Amygdala (tissue), 56 donors: ENCODE data around the gene KRT38.
"Not testable (repeated sequence)": the region's sequence is repeated elsewhere in the genome, so short reads cannot be mapped to it uniquely, and the experiment has no call there.

ENCODE experiments used
- DNase-seq, 56 donors: peaks; one replicate each; lab custom pipeline; 2025; lab: John Stamatoyannopoulos, UW

KRT38 gene

GRCh38 chr17:41396996-41397660 is 43.7 kb downstream of the KRT38 start, which contains the start of gene KRT31:
Gene KRT31 (minus strand): TSS chr17:41397608. CDS start chr17:41397539, 69 bp downstream.
- no peak for DNase-seq

DNA sequence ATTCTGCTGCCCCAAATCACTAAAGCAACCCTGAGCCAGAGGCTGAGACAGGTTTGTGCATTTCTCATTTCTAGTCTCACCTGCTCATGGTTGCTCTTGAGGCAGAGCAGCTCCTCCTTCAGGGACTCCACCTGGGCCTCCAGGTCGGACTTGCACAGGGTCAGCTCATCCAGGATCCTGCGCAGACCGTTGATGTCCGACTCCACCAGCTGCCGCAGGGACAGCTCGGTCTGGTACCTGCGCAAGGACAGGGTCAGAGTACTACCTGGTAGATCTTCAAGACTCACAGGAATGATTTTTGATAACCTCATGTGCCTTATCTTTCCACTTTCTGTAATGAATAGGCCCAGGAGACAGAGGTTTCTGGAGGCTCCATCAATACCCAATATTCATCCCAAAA is 44.4 kb downstream of the KRT38 start:
- no peak for DNase-seq

GRCh38 chr17:41395611-41396010 is 45.2 kb downstream of the KRT38 start:
- no peak for DNase-seq

GRCh38 chr17:41395044-41395443 is 45.7 kb downstream of the KRT38 start:
- not testable (repeated sequence) for DNase-seq

DNA sequence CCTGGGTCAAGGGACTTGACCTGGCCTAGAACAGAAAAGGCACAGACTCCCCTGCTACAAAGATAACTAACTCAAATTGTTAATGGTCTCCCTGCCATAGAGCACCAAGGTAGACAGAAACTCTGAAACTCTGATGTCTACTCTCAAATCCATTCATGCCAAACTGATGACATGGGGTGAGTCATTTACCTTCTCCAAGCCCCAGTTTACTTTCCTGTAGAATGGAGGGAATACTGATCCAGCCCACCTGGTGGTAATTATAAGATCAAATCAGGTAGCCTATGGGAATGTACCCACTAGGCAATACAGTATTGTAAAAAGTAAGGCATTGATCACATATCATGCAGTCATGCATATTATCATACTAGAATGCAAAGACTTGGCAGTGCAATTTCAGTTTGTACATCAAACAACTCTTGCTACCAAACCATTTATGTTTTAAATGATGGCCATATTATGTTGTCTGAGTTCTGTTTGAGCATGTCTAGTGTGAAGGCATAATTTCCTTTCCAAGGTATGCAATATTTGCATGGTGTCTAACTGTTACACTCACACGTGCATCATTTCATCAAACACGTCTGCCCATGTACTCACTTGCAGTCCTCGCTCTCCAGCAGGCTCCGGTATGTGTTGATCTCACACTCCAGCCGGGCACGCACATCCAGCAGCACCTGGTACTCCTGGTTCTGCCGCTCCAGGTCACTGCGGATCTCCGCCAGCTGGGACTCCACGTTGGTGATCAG is 46.4 kb downstream of the KRT38 start:
- DNase-seq = no peak

DNA sequence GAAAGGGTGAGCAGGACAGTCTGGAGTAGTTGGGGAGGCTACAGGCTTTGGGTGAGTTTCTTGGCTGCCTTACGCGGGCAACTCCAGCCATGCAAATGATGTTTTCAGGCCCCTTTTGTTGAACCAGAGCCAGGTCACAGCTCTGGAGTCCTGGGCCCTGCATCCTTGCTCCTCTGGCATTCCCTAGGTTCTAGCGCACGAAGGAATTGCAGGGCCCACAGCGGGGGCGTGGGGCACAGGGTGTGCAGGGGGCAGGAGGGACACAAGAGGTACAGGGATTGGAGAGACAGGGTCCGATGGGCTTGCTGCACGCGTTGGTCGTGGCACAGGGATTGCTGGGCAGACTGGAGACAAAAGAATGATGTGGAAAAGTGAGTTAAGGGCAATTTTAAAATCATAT is 47.0 kb downstream of the KRT38 start:
- DNase-seq = no peak

DNA sequence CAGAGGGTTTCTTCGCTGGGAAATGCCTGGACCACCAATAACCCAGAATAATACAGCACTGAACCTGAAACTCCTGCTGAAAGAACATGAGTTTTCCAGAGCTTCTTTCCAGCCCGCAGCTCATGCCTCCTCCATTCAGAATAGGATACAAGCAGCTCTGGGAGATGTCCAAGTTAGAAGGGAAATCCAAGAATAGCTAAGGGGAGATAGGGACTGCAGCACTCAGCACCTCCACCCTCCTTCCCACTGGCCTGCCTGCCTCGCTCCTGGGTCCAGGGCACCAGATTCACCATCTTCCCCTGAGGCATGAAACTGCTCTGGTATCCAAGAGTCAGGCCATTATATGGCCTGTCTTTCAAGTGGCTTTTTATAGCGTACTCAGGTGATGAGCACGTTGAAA is 47.5 kb downstream of the KRT38 start:
- DNase-seq = no peak

GRCh38 chr17:41392278-41392677 is 48.5 kb downstream of the KRT38 start:
- DNase-seq = no peak

DNA sequence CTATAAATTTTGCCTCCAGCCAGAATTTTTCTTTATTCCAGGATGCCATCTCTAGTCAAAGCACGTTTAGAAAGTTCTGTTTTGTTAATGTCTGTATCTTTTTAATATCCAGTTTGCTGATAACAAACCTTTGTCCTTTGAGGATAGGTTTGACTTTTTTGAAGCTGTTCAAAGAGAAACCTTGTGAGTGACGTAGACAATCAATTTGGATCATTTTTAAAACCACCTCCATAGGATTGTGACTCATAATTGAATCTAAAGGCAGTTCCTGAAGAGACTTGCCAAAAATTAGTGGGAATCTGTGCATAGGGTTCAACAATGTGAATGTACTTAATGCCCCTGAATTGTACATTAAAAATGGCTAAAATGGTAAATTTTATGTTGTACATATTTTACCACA is 49.2 kb downstream of the KRT38 start:
- no peak for DNase-seq

- DNase-seq = no peak
These were observed 50.3 kb downstream of the KRT38 start for GRCh38 chr17:41390411-41390938.

GRCh38 chr17:41387670-41388069 is 53.1 kb downstream of the KRT38 start:
- DNase-seq = no peak

DNA sequence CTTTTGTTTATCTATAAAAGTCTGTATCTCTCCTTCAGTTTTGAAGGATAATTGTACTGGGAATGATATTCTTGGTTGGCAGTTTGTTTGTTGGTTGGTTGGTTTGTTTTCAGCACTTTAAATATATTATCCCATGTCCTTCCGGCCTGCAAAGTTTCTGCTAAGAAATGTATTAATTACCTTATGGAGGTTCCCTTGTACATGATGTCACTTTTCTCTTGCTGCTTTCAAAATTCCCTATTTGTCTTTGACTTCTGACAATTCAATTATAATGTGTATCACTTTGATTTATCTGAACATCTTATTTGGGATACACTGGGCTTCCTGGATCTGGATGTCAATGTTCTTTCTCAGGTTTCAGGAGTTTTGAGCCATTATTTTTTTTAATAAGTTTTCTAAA is 54.6 kb downstream of the KRT38 start:
- no peak for DNase-seq
